Endothelial cell of umbilical vein (primary cell): ENCODE measurements around the gene MRPS6. TPM values are rescaled to one million over a fixed set of nuclear protein-coding genes. Genes with fewer than 3 reads are reported as not detected.
A peak's percentile ranks its signal among the peaks of the same experiment; 100 is the strongest.

Source experiments
- BruUV-seq: library from RNA; stranded (reverse); fragments of 400-500 nt; replicated peaks from 2 replicates; lab custom pipeline; 2021; lab: Mats Ljungman, UMichigan
- CTCF ChIA-PET: fragments of 300-600, 350-600 bp; sonication (Branson Sonifier 250); formaldehyde crosslinking; loops from one replicate; lab custom pipeline; 2021; ENCODE audit warnings: antibody characterized with exemption, inconsistent platforms; lab: Charles Lee
- POLR2A ChIA-PET: fragments of 300-600, 350-600 bp; sonication (Branson Sonifier 250); formaldehyde crosslinking; loops from one replicate; lab custom pipeline; 2021; ENCODE audit warnings: antibody characterized with exemption, inconsistent platforms; lab: Charles Lee
- DNase-seq: peaks from one replicate; pipeline ENCODE4 v3.0.0-alpha.2; 2011; ENCODE audit warnings: low read depth, low spot score
- FAIRE-seq: peaks from 2 replicates; lab custom pipeline; 2011; peaks lifted over from hg19 to GRCh38; lab: Jason Lieb, UNC
- H2AFZ ChIP-seq: 2 replicates; pipeline ENCODE4 v1.6.0; 2012; ENCODE audit warnings: low read depth, low read length, control low read depth, inconsistent platforms
- H3K27ac ChIP-seq: 2 replicates; pipeline ENCODE4 v1.5.1; 2011; ENCODE audit warnings: low read depth, mild to moderate bottlenecking, control low read depth, low read length, moderate library complexity; ENCODE audit not compliant: insufficient read depth
- H3K27me3 ChIP-seq, 2 experiments: 2 replicates each; pipeline versions ENCODE4 v1.6.0 to v1.6.1; 2011; ENCODE audit warnings: low read length in 2 of 2, mixed read lengths in 1 of 2; ENCODE audit not compliant: control insufficient read depth in 2 of 2, insufficient read depth in 2 of 2
- H3K36me3 ChIP-seq, 2 experiments: 2 replicates in 1 of 2; 3 replicates in 1 of 2; pipeline ENCODE4 v1.5.1; 2011; ENCODE audit warnings: low read length in 2 of 2, mild to moderate bottlenecking in 1 of 2, moderate library complexity in 1 of 2; ENCODE audit not compliant: control insufficient read depth in 2 of 2, insufficient read depth in 2 of 2; ENCODE audit errors: extremely low read depth in 1 of 2
- H3K4me1 ChIP-seq: 3 replicates; pipeline ENCODE4 v1.5.1; 2011; ENCODE audit warnings: mild to moderate bottlenecking, low read length; ENCODE audit not compliant: control insufficient read depth, insufficient read depth; ENCODE audit errors: extremely low read depth
- H3K4me2 ChIP-seq: 2 replicates; pipeline ENCODE4 v1.6.1; 2011; ENCODE audit warnings: low read length, control low read depth, mixed read lengths; ENCODE audit not compliant: insufficient read depth
- H3K4me3 ChIP-seq, 3 experiments: fragments of 200-600 bp in 1 of 3; sonication (generic), shearing (Covaris generic) in 1 of 3; replicated peaks in 1 of 3; 2 replicates each; pipeline ENCODE4 v1.5.1; 2011 to 2016; ENCODE audit warnings: control low read depth in 3 of 3, low read length in 3 of 3, mild to moderate bottlenecking in 2 of 3, inconsistent platforms in 1 of 3, low read depth in 1 of 3, moderate library complexity in 1 of 3; ENCODE audit not compliant: insufficient read depth in 1 of 3
- H3K79me2 ChIP-seq: 2 replicates; pipeline ENCODE4 v1.6.0; 2012; ENCODE audit warnings: low read length, inconsistent platforms; ENCODE audit not compliant: control insufficient read depth, insufficient read depth
- H3K9ac ChIP-seq: replicated peaks from 2 replicates; pipeline ENCODE3; 2011; ENCODE audit warnings: low read length, control low read depth; ENCODE audit not compliant: insufficient read depth; ENCODE audit errors: extremely low read depth
- H3K9me1 ChIP-seq: replicated peaks from 3 replicates; pipeline ENCODE4 v1.6.0; 2011; ENCODE audit warnings: mild to moderate bottlenecking, low read length; ENCODE audit not compliant: control insufficient read depth, insufficient read depth; ENCODE audit errors: extremely low read depth
- H3K9me3 ChIP-seq: replicated peaks from 2 replicates; pipeline ENCODE4 v1.5.1; 2012; ENCODE audit warnings: low read length, inconsistent platforms; ENCODE audit not compliant: control insufficient read depth, insufficient read depth
- H4K20me1 ChIP-seq: replicated peaks from 2 replicates; pipeline ENCODE3; 2011; ENCODE audit warnings: mild to moderate bottlenecking, low read length; ENCODE audit not compliant: control insufficient read depth, insufficient read depth; ENCODE audit errors: extremely low read depth
- CTCF ChIP-seq, 2 donors: IDR thresholded peaks; 1 replicate in 1 of 2; 2 replicates in 1 of 2; pipeline ENCODE4 v1.5.1; 2011; ENCODE audit warnings: low read length in 2 of 2, mild to moderate bottlenecking in 2 of 2, moderate library complexity in 2 of 2, control low read depth in 1 of 2, inconsistent platforms in 1 of 2, low read depth in 1 of 2; ENCODE audit not compliant: insufficient read depth in 1 of 2; ENCODE audit errors: extremely low read depth in 1 of 2
- EZH2 ChIP-seq: IDR thresholded peaks from 2 replicates; pipeline ENCODE4 v1.6.1; 2012; ENCODE audit warnings: borderline replicate concordance, low read depth, mild to moderate bottlenecking, moderate library complexity, low read length, inconsistent platforms; ENCODE audit not compliant: severe bottlenecking
- FOS ChIP-seq: IDR thresholded peaks from 2 replicates; pipeline ENCODE4 v1.6.1; 2011; ENCODE audit warnings: mild to moderate bottlenecking, low read length, moderate library complexity, borderline replicate concordance; ENCODE audit not compliant: insufficient read depth
- GATA2 ChIP-seq: IDR thresholded peaks from 2 replicates; pipeline ENCODE4 v1.7.0; 2011; ENCODE audit warnings: low read depth, mild to moderate bottlenecking, moderate library complexity, mixed read lengths, low read length; ENCODE audit not compliant: insufficient read length, insufficient read depth
- JUN ChIP-seq: IDR thresholded peaks from 2 replicates; pipeline ENCODE4 v1.6.1; 2011; ENCODE audit warnings: borderline replicate concordance, low read depth; ENCODE audit not compliant: insufficient read length, insufficient read depth
- MAX ChIP-seq: IDR thresholded peaks from 2 replicates; pipeline ENCODE4 v1.6.1; 2011; ENCODE audit not compliant: insufficient read depth, insufficient read length
- MYC ChIP-seq: IDR thresholded peaks from one replicate; pipeline ENCODE4 v1.6.1; 2011; ENCODE audit warnings: mild to moderate bottlenecking, low read depth, low read length
- POLR2A ChIP-seq: IDR thresholded peaks from 2 replicates; pipeline ENCODE4 v1.6.1; 2012; ENCODE audit warnings: low read depth, mild to moderate bottlenecking, control low read depth, low read length
- POLR2AphosphoS5 ChIP-seq: IDR thresholded peaks from 2 replicates; pipeline ENCODE4 v1.6.1; 2012; ENCODE audit warnings: low read depth, mild to moderate bottlenecking, control low read depth, low read length, moderate library complexity; ENCODE audit not compliant: insufficient read depth
- dilution Hi-C: fragments of 300-500 bp; cut with MboI; formaldehyde crosslinking; loops from one replicate; pipeline ENCODE4 v1.15.0; 2019; ENCODE audit warnings: low sequenced_read_pairs; ENCODE audit not compliant: extremely low pct_ligation_motif_present
- intact Hi-C: fragments of 100-400 bp; cut with micrococcal nuclease; formaldehyde crosslinking; loops from one replicate; pipeline ENCODE4 v1.10.0; 2022
- polyA plus RNA-seq, 4 experiments: library from polyadenylated mRNA; depleted of rRNA in 3 of 4; stranded (reverse) in 3 of 4; unstranded in 1 of 4; fragments of >200 nt; gene quantifications; 2 replicates each; pipeline versions ENCODE4 v1.2.1 to v1.2.3, GENCODE V29; 2011 to 2012; ENCODE audit warnings: missing spikeins in 1 of 4
- total RNA-seq: library from RNA; stranded (reverse); gene quantifications from 2 replicates; pipeline ENCODE4 v1.2.3, GENCODE V29; 2021

Gene MRPS6
- total and polyA plus RNA-seq, 2 donors (not counting 3 experiments of a cell fraction or from before 2014, with no cell fraction given) = 19.8 to 37.2 TPM

- Histone ChIP-seq H3K27me3 (peaks cover 13 to 20% of the 10 kb centered on the region in 2 experiments), H3K79me2 (no peaks in the 10 kb centered on the region), H3K27ac (no peak overlapping the region), H3K36me3 (no peaks in the 10 kb centered on the region), H3K4me1 (no peaks in the 10 kb centered on the region), H3K9me1 (no peaks in the 10 kb centered on the region), H3K4me3 (no peak overlapping the region), H3K9me3 (no peaks in the 10 kb centered on the region), H4K20me1 (no peaks in the 10 kb centered on the region), H2AFZ (peak overlapping the region; percentile 60), H3K4me2 (no peak overlapping the region), H3K9ac (no peak overlapping the region)
- dilution Hi-C loops = no loop called here
- FAIRE-seq (no peak), DNase-seq (peak; percentile 47)
- no TSS peak for BruUV-seq
- ChIA-PET POLR2A (no interaction called here), CTCF (no interaction called here)
- intact Hi-C loops = no loop called here
- TF ChIP-seq MYC = no peak
- peak; percentile 40 for TF ChIP-seq FOS
- TF ChIP-seq JUN = no peak
- no peak for TF ChIP-seq GATA2
Measured at GRCh38 chr21:34037009-34037795, 36.2 kb upstream of the MRPS6 start.

GRCh38 chr21:34039678-34040382 lies 33.5 kb upstream of the MRPS6 start:
- Histone ChIP-seq H3K9me3 (no peaks in the 10 kb centered on the region), H2AFZ (no peak overlapping the region), H3K9me1 (no peaks in the 10 kb centered on the region), H3K79me2 (no peaks in the 10 kb centered on the region), H3K9ac (no peak overlapping the region), H3K27ac (no peak overlapping the region), H4K20me1 (no peaks in the 10 kb centered on the region), H3K27me3 (peaks cover 20 to 30% of the 10 kb centered on the region in 2 experiments), H3K36me3 (no peaks in the 10 kb centered on the region), H3K4me1 (no peaks in the 10 kb centered on the region), H3K4me2 (no peak overlapping the region), H3K4me3 (no peak overlapping the region)
- TF ChIP-seq MAX (no peak), POLR2AphosphoS5 (no peak), FOS (no peak), CTCF (IDR thresholded peaks at IDR 0.05; ENCODE audit: extremely low read depth in 1 of 2, insufficient read depth in 1 of 2, low read depth in 1 of 2, low read length in 2 of 2) (no peak), EZH2 (no peak), MYC (no peak), POLR2A (no peak), JUN (no peak)
- DNase-seq (no peak), FAIRE-seq (no peak)
- dilution Hi-C loops = no loop called here
- ChIA-PET POLR2A (no interaction called here), CTCF (interaction anchor here (0.9 to 1.3 kb wide), 4 partner anchors 53 to 308 kb away, joined by 3 to 4 read pairs (median 3); no protein-coding TSS in a partner anchor)
- no TSS peak for BruUV-seq
- intact Hi-C loops = no loop called here
